H1 (cell line): ENCODE data around the gene ATP8B3. TPM values are rescaled to one million over a fixed set of nuclear protein-coding genes. Genes with fewer than 3 reads are reported as not detected.

ENCODE experiments used
- CTCF ChIA-PET: fragments of 300-600 bp; sonication (Branson Sonifier 250); formaldehyde crosslinking; loops from one replicate; lab custom pipeline; 2021; ENCODE audit not compliant: partially characterized antibody; lab: Charles Lee
- POLR2A ChIA-PET: fragments of 300-600 bp; sonication (Branson Sonifier 250); formaldehyde crosslinking; loops from one replicate; lab custom pipeline; 2021; ENCODE audit warnings: inconsistent platforms; ENCODE audit not compliant: partially characterized antibody; lab: Charles Lee
- DNase-seq, 2 experiments: peaks; one replicate each; pipeline versions ENCODE4 v3.0.0 to v3.0.0-alpha.2; 2010 to 2022; ENCODE audit warnings: low spot score in 2 of 2, low read depth in 1 of 2, mixed read lengths in 1 of 2
- FAIRE-seq: peaks from 2 replicates; lab custom pipeline; 2011; peaks lifted over from hg19 to GRCh38; lab: Jason Lieb, UNC
- H2AFZ ChIP-seq: 2 replicates; pipeline ENCODE4 v1.8.1; 2012; ENCODE audit warnings: low read length, inconsistent platforms
- H2AK5ac ChIP-seq: 2 replicates; pipeline ENCODE4 v1.6.1; 2013; ENCODE audit warnings: low read depth, low read length
- H2BK120ac ChIP-seq: replicated peaks from 2 replicates; pipeline ENCODE3; 2013; ENCODE audit warnings: low read depth, low read length, inconsistent platforms
- H2BK12ac ChIP-seq: 2 replicates; pipeline ENCODE4 v1.6.1; 2013; ENCODE audit warnings: low read depth, low read length
- H2BK15ac ChIP-seq: 2 replicates; pipeline ENCODE4 v1.6.1; 2013; ENCODE audit warnings: low read length
- H2BK20ac ChIP-seq: 2 replicates; pipeline ENCODE4 v1.6.1; 2013; ENCODE audit warnings: low read length
- H2BK5ac ChIP-seq: 2 replicates; pipeline ENCODE4 v1.6.1; 2013; ENCODE audit warnings: low read depth, low read length
- H3K14ac ChIP-seq: 2 replicates; pipeline ENCODE4 v1.6.1; 2013; ENCODE audit warnings: inconsistent platforms; ENCODE audit not compliant: insufficient read length
- H3K18ac ChIP-seq: 2 replicates; pipeline ENCODE4 v1.6.1; 2013; ENCODE audit warnings: low read length; ENCODE audit errors: extremely low read depth
- H3K23ac ChIP-seq: 2 replicates; pipeline ENCODE4 v1.6.1; 2013; ENCODE audit warnings: inconsistent platforms; ENCODE audit not compliant: insufficient read length
- H3K23me2 ChIP-seq: 2 replicates; pipeline ENCODE4 v1.6.1; 2013; ENCODE audit warnings: low read depth, low read length
- H3K27ac ChIP-seq: 2 replicates; pipeline ENCODE4 v1.6.1; 2011; ENCODE audit warnings: low read depth, low read length, inconsistent platforms
- H3K27me3 ChIP-seq, 4 experiments: replicated peaks in 1 of 4; 1 replicate in 1 of 4; 2 replicates in 3 of 4; pipeline versions ENCODE4 v1.6.1 to v1.8.1; 2011 to 2013; ENCODE audit warnings: low read length in 3 of 4, mild to moderate bottlenecking in 3 of 4, inconsistent platforms in 2 of 4, mixed read lengths in 2 of 4, moderate library complexity in 1 of 4; ENCODE audit not compliant: control insufficient read depth in 3 of 4, insufficient read depth in 3 of 4; ENCODE audit errors: extremely low read depth in 1 of 4
- H3K36me3 ChIP-seq, 4 experiments: 2 replicates each; pipeline versions ENCODE4 v1.6.1 to v1.8.1; 2011 to 2013; ENCODE audit warnings: mild to moderate bottlenecking in 4 of 4, low read length in 3 of 4, moderate library complexity in 2 of 4, control low read depth in 1 of 4, inconsistent platforms in 1 of 4; ENCODE audit not compliant: insufficient read depth in 4 of 4, control insufficient read depth in 2 of 4
- H3K4ac ChIP-seq: replicated peaks from 2 replicates; pipeline ENCODE3; 2013; ENCODE audit warnings: low read length, low read depth, mixed read lengths, inconsistent platforms; ENCODE audit not compliant: insufficient read length
- H3K4me1 ChIP-seq, 4 experiments: replicated peaks in 1 of 4; 1 replicate in 1 of 4; 2 replicates in 3 of 4; pipeline versions ENCODE4 v1.6.1 to v1.8.1; 2011 to 2013; ENCODE audit warnings: low read length in 3 of 4, inconsistent platforms in 2 of 4, mixed read lengths in 1 of 4; ENCODE audit not compliant: insufficient read depth in 4 of 4, control insufficient read depth in 3 of 4
- H3K4me2 ChIP-seq, 2 experiments: 2 replicates each; pipeline versions ENCODE4 v1.6.1 to v1.8.1; 2011 to 2013; ENCODE audit warnings: low read depth in 2 of 2, low read length in 2 of 2, control low read depth in 1 of 2, inconsistent platforms in 1 of 2, mild to moderate bottlenecking in 1 of 2; ENCODE audit not compliant: insufficient read depth in 1 of 2
- H3K4me3 ChIP-seq, 4 experiments: fragments of 200-600, 300-600 bp in 1 of 4; sonication (generic), shearing (Covaris generic), sonication (Bioruptor Twin) in 1 of 4; 2 replicates each; pipeline versions ENCODE4 v1.5.1 to v1.8.1; 2011 to 2016; ENCODE audit warnings: low read length in 4 of 4, low read depth in 3 of 4, control low read depth in 2 of 4, inconsistent platforms in 2 of 4, mild to moderate bottlenecking in 2 of 4, mixed read lengths in 1 of 4, moderate library complexity in 1 of 4; ENCODE audit not compliant: insufficient read depth in 2 of 4; ENCODE audit errors: extremely low read depth in 1 of 4
- H3K56ac ChIP-seq: replicated peaks from 2 replicates; pipeline ENCODE3; 2013; ENCODE audit warnings: low read depth, mild to moderate bottlenecking, mixed read lengths, low read length, inconsistent platforms; ENCODE audit not compliant: insufficient read length
- H3K79me1 ChIP-seq: 2 replicates; pipeline ENCODE4 v1.6.1; 2013; ENCODE audit warnings: low read depth, low read length, control low read depth
- H3K79me2 ChIP-seq, 2 experiments: 2 replicates each; pipeline versions ENCODE4 v1.6.1 to v1.8.1; 2012 to 2013; ENCODE audit warnings: low read length in 2 of 2, mild to moderate bottlenecking in 2 of 2, inconsistent platforms in 1 of 2; ENCODE audit not compliant: insufficient read depth in 2 of 2, control insufficient read depth in 1 of 2
- H3K9ac ChIP-seq, 4 experiments: replicated peaks in 1 of 4; 1 replicate in 1 of 4; 2 replicates in 3 of 4; pipeline versions ENCODE4 v1.6.1 to v1.8.1; 2011 to 2013; ENCODE audit warnings: low read depth in 3 of 4, low read length in 3 of 4, control low read depth in 2 of 4, mild to moderate bottlenecking in 2 of 4, moderate library complexity in 2 of 4, inconsistent platforms in 1 of 4; ENCODE audit errors: extremely low read depth in 1 of 4
- H3K9me3 ChIP-seq, 2 experiments: 2 replicates each; pipeline versions ENCODE4 v1.6.1 to v1.8.1; 2012 to 2013; ENCODE audit warnings: mild to moderate bottlenecking in 2 of 2, moderate library complexity in 2 of 2, control low read depth in 1 of 2, inconsistent platforms in 1 of 2, low read depth in 1 of 2, low read length in 1 of 2, mixed read lengths in 1 of 2; ENCODE audit not compliant: insufficient read depth in 2 of 2
- H4K20me1 ChIP-seq, 2 experiments: replicated peaks in 1 of 2; 2 replicates each; pipeline versions ENCODE3 to v1.8.1; 2011 to 2013; ENCODE audit warnings: inconsistent platforms in 2 of 2, low read length in 2 of 2, mild to moderate bottlenecking in 1 of 2; ENCODE audit not compliant: insufficient read depth in 2 of 2, control insufficient read depth in 1 of 2
- H4K5ac ChIP-seq: 2 replicates; pipeline ENCODE4 v1.6.1; 2013; ENCODE audit warnings: low read length, low read depth, mixed read lengths, inconsistent platforms; ENCODE audit not compliant: insufficient read length
- H4K8ac ChIP-seq: 2 replicates; pipeline ENCODE4 v1.8.0; 2013; ENCODE audit warnings: mild to moderate bottlenecking, moderate library complexity, low read length, inconsistent platforms; ENCODE audit not compliant: insufficient read depth; ENCODE audit errors: extremely low read depth
- H4K91ac ChIP-seq: replicated peaks from 2 replicates; pipeline ENCODE3; 2013; ENCODE audit warnings: low read length, mixed read lengths, inconsistent platforms; ENCODE audit not compliant: insufficient read length
- RAD21 ChIP-seq, 2 experiments: IDR thresholded peaks in 1 of 2; conservative IDR thresholded peaks in 1 of 2; 2 replicates each; pipeline ENCODE4 v1.6.1; 2011; ENCODE audit warnings: low read depth in 2 of 2, low read length in 2 of 2, improper control_type of control experiment in 1 of 2, inconsistent platforms in 1 of 2, mild to moderate bottlenecking in 1 of 2, moderate library complexity in 1 of 2
- SIRT6 ChIP-seq: IDR thresholded peaks from one replicate; pipeline ENCODE4 v1.7.1; 2012; ENCODE audit warnings: low read length, inconsistent platforms
- TCF12 ChIP-seq: IDR thresholded peaks from 2 replicates; pipeline ENCODE4 v1.6.1; 2011; ENCODE audit warnings: low read depth, mild to moderate bottlenecking, low read length
- WGBS, 2 experiments: shearing (Covaris generic) in 1 of 2; methylation state at CpG; one replicate each; pipeline versions ENCODE4 v1.1.6 to v1.1.7; 2013 to 2015; ENCODE audit warnings: low lambda C conversion rate in 2 of 2, mixed read lengths in 2 of 2, inconsistent platforms in 1 of 2, low coverage in 1 of 2, missing lambda C conversion rate in 1 of 2; ENCODE audit not compliant: insufficient replicate concordance in 2 of 2, insufficient coverage in 1 of 2, insufficient read length in 1 of 2; ENCODE audit errors: extremely low coverage in 1 of 2, missing lambda C conversion rate in 1 of 2; 5-methylcytosine and 5-hydroxymethylcytosine counted together
- polyA plus RNA-seq, 7 experiments: library from polyadenylated mRNA; depleted of rRNA in 3 of 7; stranded (reverse) in 5 of 7; unstranded in 2 of 7; fragments of >200 nt in 5 of 7; fragments of 200-250 nt in 2 of 7; gene quantifications; 1 replicate in 5 of 7; 2 replicates in 1 of 7; 4 replicates in 1 of 7; pipeline versions ENCODE4 v1.2.1 to v1.2.3, GENCODE V29; 2011 to 2013; ENCODE audit warnings: missing spikeins in 2 of 7, mixed read lengths in 2 of 7
- total RNA-seq: library from RNA; stranded (reverse); fragmentation: NEBNext Ultra II Directional; extraction: Animal tissue kit (Norgen Biotek cat#: 25700); gene quantifications from 2 replicates; pipeline ENCODE4 v1.2.1, GENCODE V29; 2021

Gene ATP8B3
- total and polyA plus RNA-seq, 2 of the 8 experiments (the other 6 are each of a cell fraction or from before 2014, with no cell fraction given), result 4.1 to 9.3 TPM

- H2AK5ac ChIP-seq, result no peak within 1 kb of the TSS
- no peak within 1 kb of the TSS for H2AFZ ChIP-seq
- no peak within 1 kb of the TSS for H3K23ac ChIP-seq
- H2BK120ac ChIP-seq, result no peak within 1 kb of the TSS
- H4K5ac ChIP-seq, result no peak within 1 kb of the TSS
- H3K4me1 ChIP-seq, result peaks cover 0 to 48% (median 17%) of the 10 kb centered on the region in 4 experiments; a peak in 6 of 7 replicates
- H3K79me1 ChIP-seq, result no peaks in the 10 kb centered on the region
- H3K27me3 ChIP-seq, result peaks cover 98 to 100% (median 99%) of the 10 kb centered on the region in 4 experiments
- no peak within 1 kb of the TSS for H3K4ac ChIP-seq
- no peak within 1 kb of the TSS for H3K9ac ChIP-seq
- no peak within 1 kb of the TSS for H3K14ac ChIP-seq
- DNase-seq (peak in 1 of 2 experiments; percentile 63), FAIRE-seq (no peak)
- POLR2A ChIA-PET, result interaction anchor here (1.2 to 4.7 kb wide), 2 partner anchors 7 to 83 kb away, joined by 5 to 19 read pairs; no protein-coding TSS in a partner anchor
- H3K79me2 ChIP-seq, result no peaks in the 10 kb centered on the region
- WGBS, 2 experiments, result 5% methylated on average over 22 of the region's 77 CpGs; no CpG with 5 or more reads in 1 of the 2 experiments
- H3K56ac ChIP-seq, result no peak within 1 kb of the TSS
- no peak within 1 kb of the TSS for H3K18ac ChIP-seq
- H3K4me3 ChIP-seq, result peak within 1 kb of the TSS in 1 of 4 experiments; percentile 19; a peak in 1 of 8 replicates
- no peak within 1 kb of the TSS for H2BK12ac ChIP-seq
- H3K27ac ChIP-seq, result no peak within 1 kb of the TSS
- H4K20me1 ChIP-seq, result peaks cover 14 to 23% of the 10 kb centered on the region in 2 experiments
- peak within 1 kb of the TSS in 1 of 2 experiments; percentile 55; a peak in 2 of 4 replicates for H3K4me2 ChIP-seq
- peak within 1 kb of the TSS; percentile 48; the same call in 1 of the 2 replicates for H2BK20ac ChIP-seq
- H4K8ac ChIP-seq, result no peak within 1 kb of the TSS
- H3K9me3 ChIP-seq, result no peaks in the 10 kb centered on the region; a peak in 1 of 4 replicates
- H2BK15ac ChIP-seq, result no peak within 1 kb of the TSS
- H4K91ac ChIP-seq, result no peak within 1 kb of the TSS
- H2BK5ac ChIP-seq, result no peak within 1 kb of the TSS
- peaks cover 0 to 34% (median 0%) of the 10 kb centered on the region in 4 experiments; a peak in 1 of 8 replicates for H3K36me3 ChIP-seq
- no peaks in the 10 kb centered on the region; the same call in 1 of the 2 replicates for H3K23me2 ChIP-seq
- CTCF ChIA-PET, result interaction anchor here (1.2 to 2.3 kb wide), 2 partner anchors 20 to 80 kb away, joined by 3 to 12 read pairs; no protein-coding TSS in a partner anchor
- TF ChIP-seq RAD21 (IDR thresholded peaks at IDR 0.05 in 1 of 2, conservative IDR thresholded peaks at IDR 0.05 in 1 of 2; ENCODE audit: low read depth in 2 of 2, low read length in 2 of 2) (peak; percentile 9 to 11; a peak in 1 of 4 replicates), SIRT6 (no peak), TCF12 (no peak)
Observed at GRCh38 chr19:1752757-1753728, 59.0 kb downstream of the ATP8B3 start, which contains the start of gene ONECUT3. Gene ONECUT3, plus strand, starts transcription at chr19:1753506. Its CDS starts 157 bp downstream, at chr19:1753663.
